GM21526 (cell line): ENCODE measurements around the gene RIN3.
A peak's percentile ranks its signal among the peaks of the same experiment; 100 is the strongest.

ENCODE experiments used
- ATAC-seq: cut with Tn5 transposase; IDR thresholded peaks from one replicate; pipeline ENCODE4 v1.9.1; 2021; ENCODE audit warnings: moderate library complexity; ENCODE audit not compliant: unreplicated experiment, low FRiP score

The RIN3 gene

DNA sequence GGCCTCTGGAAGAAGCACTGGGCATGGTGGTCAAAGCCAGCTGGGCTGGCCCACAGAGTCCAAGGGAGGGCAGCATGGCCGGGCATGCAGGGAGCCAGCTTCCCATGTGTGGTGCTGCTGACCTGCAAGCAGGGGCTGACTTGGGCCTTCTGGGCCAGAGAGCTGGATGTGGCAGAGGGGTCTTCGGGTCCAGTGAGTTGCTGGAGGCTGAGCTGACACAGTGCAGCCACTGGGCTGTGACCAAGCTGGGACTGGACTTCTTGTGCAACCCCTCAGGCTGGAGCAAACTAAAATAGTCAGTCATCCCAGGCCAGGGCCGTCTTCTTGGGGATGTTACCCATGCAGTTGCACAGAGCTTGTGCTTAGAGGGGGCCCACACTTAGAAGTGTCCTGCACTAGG is 7.3 kb upstream of the RIN3 start:
- no peak for ATAC-seq

GRCh38 chr14:92507174-92507768 is 6.3 kb upstream of the RIN3 start:
- ATAC-seq, result peak; percentile 54

DNA sequence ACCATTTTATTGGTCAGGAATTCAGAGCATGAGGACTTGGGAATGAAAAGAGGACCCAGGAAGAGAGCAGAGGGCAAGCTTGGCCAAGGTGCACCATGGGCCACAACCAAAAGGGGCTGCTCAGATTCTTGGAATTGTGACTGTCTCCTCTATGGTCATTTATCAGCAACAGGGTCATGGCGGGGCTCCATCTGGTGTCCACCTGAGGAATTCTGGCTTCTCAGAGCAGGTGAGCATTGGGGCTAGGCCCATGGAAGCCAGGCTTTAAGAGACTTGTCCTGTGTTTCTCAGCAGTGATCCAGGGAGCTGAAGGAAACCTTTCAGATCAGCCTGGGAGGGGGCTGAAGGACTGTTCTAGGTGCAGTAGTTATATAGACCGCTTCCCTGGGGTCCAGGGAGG is 2.6 kb upstream of the RIN3 start:
- no peak for ATAC-seq

DNA sequence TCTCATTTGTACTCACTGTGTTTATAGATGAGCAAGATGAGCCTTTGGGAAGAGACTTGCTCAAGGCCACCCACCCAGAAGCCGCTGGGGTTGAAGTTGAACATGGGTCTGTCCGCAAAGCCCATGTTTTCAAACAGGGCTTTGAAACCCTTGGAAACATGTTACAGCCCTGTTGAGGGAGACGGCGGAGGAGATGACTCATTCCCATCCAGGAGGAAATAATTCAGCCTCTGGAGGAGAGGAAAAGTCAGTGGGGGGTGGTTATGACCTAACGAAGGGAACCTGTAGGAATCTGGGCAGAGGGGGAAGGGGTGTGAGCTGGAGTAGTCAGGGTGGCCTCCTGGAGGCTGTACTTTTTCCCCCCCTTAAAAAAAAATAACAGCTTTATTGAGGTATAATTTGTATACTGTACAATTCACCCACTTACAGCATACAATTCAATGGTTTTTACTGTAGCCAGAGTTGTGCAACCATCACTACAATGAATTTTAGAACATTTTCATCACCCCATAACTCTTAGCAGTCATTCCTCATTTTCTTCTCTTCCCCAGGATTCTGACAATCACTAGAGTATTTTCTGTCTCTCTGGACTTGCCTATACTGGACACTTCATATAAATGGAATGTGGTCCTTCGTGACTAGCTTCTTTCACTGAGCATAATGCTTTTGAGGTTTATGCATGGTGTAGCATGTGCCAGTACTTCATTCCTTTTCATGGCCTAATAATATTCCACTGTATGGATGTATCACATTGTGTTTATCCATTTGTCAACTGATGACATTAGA is 1.9 kb upstream of the RIN3 start:
- ATAC-seq, result no peak

DNA sequence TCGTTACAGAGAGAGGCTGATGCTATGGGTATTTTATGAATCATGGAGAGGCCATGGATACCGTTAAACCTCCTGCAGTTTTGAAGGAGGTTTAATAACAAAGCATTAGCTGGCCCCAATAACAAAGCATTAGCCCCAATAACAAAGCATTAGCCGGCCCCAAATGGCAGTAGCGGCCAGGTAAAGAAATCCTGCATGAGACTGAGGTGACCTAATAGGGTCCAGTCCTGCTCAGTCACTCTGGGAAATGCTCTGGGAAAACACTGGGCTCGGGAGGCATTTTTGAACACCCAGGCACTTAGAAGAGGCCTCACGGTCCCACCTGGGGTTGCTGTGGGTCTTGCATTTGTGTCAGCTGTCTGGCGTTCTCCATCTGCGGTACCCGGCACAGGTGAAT is 776 bp upstream of the RIN3 start:
- ATAC-seq, result no peak

DNA sequence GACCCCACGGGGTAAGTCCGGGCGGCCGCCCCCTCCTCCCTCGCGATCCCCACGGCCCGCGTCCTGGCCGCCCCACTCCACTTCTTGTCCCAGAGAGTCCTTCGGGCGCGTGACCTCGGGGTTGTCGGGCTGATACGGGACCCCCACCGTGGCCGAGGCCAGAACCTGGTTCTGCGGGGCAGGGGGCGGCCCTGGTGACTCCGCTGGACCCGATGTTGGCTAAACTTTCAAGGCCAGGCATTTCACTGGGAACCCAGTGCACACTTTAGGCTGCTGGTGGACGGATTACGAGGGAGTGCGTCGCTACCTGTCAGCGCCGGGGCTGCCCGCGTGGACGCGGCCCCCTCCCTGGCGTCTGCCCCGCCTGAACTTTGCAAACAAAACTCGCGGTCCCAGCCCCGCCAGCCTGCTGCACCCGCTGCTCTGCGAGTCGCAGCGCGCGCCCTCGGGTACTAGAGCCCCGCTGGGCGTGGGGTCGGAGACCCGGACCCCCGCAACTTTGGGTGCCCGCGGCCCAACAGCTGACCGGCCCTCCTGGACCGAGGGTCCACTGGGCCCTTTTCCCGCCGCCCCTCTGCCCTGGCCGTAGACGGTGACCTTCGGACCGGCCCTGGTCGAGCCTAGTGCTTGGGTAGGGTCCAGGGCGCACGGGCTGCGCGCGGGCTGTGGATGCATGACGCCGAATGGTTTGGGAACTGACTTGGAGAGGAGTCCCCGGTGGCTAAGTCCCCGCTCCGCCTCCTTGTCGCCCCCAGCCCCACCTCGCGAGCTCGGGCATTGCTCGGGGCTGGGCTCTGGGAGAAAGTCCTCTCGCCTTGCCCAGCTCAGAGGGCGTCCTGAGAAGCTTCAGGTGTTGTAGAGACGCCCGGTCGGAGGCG is 624 bp downstream of the RIN3 start:
- no peak for ATAC-seq

DNA sequence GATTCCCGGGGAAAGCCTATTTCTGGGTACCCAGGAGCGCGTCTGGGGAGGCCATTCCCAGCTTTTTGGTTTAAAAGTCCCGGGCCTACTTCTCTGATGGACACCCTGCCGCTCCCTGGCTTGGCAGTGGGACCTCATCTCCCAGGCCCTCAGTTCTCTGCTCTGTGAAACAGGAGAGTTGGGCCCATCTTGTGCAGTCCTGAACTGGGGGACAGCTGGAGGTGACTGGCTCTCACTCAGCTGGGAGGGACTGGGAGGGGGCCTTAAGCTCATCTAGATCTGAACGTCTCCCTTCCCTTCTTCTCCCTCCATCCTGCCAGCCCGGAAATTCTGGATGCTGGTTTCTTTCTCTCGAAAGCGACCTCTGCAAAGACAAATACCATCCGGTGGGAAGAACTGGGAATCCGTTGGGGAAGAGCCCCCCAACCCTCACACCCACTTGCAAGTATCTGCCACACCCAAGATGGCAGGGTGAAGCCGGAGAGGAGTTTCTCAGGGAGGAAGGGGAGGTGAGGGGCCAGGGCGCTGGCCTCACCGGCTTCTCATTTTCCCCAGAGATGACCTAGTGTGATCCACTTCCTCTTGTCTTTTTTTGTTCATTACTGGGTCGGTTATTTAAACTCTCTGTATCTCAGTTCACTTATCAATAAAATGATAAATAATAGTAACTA is 1.4 kb downstream of the RIN3 start:
- no peak for ATAC-seq

DNA sequence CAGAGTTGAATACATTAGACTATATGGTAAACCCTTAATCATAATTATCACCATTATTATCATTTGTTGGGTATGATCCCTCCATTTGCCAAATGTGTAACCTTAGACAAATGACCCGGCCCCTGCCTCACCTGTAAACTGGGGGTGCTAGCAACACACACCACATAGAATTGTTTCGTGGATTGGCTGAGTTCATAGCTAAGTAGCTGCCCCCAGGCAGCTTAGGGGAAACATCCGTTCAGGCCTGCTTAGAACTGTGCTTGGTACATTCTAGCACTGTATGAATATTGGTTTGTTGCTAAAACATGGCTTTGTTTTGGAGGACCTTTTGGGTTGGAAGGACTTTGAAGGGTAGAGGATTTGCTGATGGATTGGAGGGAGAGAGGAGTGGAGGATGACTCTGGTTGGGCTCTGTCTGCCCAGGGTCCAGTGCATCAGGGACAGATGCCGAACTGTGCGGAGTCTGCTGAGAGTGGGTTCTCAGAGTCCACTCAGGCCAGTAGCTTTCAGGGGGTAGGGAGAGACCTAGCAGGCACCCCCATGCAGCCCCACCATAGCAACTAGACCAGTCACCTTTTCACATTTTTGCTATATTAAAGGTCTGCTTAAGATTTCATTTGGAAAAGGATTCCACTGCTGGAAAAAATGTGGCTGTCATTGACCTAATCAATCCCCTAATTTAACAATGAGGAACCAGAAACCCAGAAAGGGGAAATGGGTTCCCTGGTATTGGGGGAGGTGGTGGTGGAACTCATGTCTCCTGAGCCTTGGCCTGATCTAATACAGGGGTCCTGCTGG is 2.2 kb downstream of the RIN3 start:
- ATAC-seq, result no peak

DNA sequence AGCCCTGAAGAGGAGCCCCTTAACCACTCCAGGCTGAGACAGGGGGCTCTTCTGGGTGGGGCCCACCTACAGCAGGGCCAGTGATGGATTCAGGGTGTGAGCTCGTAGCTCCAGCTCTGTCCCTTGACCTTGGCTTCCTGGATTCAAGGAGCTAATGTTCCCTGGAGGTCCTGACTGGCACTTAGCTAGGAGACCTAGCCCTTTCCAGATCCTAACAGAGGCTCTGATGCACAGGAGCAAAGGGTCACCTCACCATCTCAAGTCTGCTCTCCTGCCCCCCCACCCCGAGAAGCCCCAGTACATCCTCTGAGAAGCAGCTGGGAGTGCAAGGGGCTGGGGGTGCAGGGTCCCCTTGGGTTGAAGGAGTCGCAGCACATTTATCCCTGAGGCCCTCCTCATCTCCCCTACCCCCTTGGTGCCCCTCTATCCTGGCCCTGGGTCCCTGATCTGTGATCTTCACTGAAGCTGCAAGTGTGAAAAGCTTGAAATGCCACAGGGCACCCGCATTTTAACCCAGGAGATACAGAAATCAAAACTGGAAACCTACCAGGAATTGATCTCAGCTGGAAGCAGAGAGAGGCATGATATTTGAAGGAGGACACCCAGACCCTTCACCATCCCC is 2.9 kb downstream of the RIN3 start:
- ATAC-seq, result no peak

DNA sequence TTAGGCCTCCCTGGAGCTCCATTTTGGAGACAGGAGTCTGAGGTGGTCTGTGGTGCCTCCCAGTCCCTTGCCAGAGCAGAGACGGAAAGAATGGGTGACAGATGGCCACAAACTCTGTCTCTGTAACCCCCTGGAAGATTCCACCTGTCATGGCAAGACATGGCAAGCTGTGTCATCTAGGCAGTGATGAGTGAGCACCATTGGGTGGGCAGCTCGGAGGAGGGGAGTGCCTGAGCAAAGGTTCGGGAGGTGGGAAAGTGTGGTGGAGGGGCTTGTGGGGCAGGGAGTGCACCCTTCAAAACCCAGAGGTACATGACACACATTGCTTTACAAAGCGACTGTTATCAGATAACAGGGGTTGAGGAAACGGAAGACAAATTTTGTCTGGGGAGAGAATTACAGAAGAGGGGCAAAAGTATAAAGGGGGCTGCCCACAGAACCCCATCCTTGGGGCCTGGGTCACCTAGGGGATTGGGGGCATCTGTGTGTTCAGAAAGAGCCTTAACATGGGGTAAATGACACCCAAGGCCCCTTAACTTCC is 3.5 kb downstream of the RIN3 start:
- no peak for ATAC-seq

GRCh38 chr14:92517761-92518160 is 4.2 kb downstream of the RIN3 start:
- no peak for ATAC-seq

GRCh38 chr14:92519246-92520101 is 5.9 kb downstream of the RIN3 start:
- no peak for ATAC-seq

DNA sequence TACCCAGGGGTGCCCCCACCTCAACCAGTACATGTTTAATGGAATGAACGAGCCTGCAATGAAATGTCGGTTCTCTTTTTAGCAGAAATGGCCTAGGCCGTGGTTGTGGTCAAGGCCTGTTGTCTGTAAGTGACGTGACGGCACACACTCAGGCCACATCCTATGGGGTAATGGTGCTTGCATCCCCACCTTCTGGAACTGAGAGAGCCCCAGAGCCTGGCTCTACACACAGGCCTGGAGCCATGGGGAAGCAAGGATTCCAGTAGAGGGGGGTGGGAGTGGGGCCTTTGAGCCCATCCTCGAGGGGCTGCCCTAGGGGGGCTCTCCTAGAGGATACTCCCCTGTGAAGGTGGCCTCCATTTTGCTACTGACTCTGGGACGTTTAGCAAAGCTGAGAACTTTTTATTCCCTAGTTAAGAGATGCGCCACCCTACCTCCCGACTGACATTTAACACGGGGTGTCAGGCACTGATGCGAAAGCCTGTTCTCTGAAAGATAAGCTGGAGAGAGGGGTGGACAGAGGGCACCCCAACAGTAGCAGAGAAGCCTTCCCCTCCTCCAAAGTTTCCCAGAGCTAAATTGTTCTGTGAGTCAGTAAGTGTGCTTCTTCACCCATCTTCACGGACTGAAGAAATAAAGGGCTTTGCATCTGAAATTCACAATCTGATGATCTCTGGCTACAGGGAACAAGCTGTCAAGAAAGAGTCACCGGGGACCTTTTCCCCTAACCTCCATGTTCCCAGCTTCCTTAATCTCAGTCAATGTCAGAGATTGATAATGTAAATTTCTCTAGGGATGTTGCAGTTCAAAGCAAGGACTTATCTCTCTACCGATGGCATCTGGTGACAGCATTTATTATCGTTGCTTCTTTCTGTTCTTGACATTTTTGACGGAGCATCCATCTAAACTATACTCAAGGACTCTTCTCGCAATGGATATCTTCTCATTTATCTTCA is 6.8 kb downstream of the RIN3 start:
- no peak for ATAC-seq

DNA sequence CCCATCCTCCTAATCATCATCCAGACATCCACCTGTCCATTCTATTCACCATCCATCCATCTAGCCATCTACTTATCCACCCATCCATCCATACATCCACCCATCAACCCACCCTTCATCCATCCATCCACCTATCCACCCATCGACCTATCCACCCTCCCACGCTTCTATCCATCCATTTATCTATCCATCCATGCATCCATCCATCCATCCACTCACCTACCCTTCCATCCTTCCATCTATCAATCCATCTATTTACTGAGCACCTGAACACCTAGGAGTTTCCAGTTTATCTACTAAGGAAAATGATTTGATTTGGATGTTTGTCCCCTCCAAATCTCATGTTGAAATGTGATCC is 7.5 kb downstream of the RIN3 start:
- no peak for ATAC-seq

DNA sequence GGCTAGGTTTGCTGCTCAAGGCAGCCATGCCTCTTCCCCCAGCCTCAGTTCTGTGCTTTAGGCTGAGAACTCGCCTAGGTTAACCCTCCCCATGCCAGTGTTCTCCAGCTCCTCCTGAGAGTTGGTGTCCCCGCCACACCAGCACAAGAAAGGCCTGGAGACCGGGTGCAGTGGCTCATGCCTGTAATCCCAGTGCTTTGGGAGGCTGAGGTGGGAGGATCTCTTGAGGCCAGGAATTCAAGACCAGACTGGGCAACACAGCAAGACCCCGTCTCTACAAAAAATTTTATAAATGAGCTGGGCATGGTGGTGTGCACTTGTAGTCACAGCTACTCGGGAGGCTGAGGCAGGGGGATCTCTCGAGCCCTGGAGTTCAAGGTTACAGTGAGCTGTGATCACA is 10.2 kb downstream of the RIN3 start:
- ATAC-seq, result no peak

- ATAC-seq, result no peak
Observed at GRCh38 chr14:92524602-92525185, 11.1 kb downstream of the RIN3 start.
